Measurements from ENCODE around the gene SLC5A10.

The SLC5A10 gene

DNA sequence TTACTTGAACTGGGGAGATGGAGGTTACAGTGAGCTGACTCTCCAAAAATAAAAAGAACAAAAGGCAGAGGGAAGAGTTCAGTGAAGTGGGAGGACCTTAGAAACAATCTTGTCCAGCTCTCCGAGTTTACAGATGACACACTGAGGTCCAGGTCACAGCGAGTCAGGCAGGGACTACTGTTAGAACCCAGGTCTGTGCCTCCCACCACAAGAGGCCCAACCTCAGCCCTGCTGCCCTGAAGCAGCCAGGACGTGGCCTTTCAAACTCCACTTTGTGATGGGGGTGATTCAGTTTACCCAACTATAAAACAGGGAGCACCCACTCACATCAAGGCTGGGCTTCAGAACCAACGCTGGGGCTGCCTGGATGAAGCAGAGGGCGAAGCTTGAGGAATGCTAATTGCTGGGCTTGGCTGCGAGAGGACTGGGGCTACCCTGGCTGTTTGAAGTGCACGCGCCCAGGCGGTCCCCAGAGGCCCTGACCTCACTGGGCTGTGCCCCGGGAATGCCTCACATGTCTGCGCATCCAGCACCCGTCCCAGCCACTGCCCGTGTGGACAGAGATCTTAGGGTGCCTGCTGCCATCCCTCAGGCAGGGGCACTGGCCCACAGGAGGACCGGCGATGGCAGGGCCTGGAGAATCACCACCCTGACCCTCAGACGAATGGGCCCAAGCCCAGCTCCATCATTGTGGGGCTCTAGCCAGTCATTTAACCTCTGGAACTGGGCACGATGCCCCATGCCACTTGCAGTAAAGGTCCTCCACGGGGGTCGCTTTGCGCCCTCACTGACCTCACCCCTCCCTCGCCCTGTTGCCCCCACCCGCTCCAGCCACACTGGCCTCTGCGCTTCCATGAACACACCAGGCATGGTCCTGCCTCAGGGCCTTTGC is 11.4 kb downstream of the SLC5A10 start:
- TF ChIP-seq, protein P1, sequence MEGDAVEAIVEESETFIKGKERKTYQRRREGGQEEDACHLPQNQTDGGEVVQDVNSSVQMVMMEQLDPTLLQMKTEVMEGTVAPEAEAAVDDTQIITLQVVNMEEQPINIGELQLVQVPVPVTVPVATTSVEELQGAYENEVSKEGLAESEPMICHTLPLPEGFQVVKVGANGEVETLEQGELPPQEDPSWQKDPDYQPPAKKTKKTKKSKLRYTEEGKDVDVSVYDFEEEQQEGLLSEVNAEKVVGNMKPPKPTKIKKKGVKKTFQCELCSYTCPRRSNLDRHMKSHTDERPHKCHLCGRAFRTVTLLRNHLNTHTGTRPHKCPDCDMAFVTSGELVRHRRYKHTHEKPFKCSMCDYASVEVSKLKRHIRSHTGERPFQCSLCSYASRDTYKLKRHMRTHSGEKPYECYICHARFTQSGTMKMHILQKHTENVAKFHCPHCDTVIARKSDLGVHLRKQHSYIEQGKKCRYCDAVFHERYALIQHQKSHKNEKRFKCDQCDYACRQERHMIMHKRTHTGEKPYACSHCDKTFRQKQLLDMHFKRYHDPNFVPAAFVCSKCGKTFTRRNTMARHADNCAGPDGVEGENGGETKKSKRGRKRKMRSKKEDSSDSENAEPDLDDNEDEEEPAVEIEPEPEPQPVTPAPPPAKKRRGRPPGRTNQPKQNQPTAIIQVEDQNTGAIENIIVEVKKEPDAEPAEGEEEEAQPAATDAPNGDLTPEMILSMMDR (IDR thresholded peaks at IDR 0.05; ENCODE audit: low read depth, low read length, missing control alignments), result no peak
- H3K4me3 ChIP-seq (ENCODE audit: low read depth, low read length), result no peak overlapping the region
- no peak for DNase-seq (ENCODE audit: low read depth)

DNA sequence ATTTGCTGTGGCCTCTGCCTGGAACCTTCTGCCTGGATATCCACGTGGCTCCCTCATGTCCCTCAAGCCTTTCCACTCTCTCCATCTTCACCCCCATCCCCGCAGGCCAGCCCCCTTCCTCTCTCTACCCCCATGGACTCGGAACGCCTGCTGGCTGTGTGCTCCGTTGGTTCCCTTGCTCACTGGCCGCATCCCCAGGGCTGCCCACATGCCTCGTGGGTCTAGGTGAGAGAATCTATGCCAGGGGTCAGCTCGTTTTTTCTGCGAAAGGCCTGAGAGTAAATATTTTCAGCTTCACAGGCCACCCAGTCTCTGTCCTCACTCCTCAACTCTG is 12.0 kb downstream of the SLC5A10 start:
- no peak overlapping the region for H3K4me3 ChIP-seq (ENCODE audit: low read depth, low read length)
- TF ChIP-seq, protein P1 (IDR thresholded peaks at IDR 0.05; ENCODE audit: low read depth, low read length, missing control alignments), result no peak

DNA sequence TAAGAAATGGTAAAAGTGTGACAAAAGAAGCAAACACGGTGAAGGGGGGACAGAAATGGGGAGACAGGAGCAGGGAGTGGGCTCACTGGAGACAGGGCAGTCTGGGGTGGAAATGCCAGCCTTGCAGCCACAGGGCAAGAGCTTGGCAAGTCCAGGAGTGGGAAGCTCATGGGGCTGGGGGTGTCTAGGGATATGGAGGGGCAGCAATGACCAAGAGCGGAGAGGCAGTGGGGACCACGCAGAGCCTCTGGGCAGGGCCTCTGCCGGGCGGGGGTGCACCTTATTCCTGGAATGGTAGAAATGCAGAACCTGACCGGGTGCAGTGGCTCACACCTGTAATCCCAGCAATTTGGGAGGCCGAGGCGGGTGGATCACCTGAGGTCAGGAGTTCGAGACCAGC is 12.6 kb downstream of the SLC5A10 start:
- no peak for DNase-seq (ENCODE audit: low read depth)
- TF ChIP-seq, protein P1 (IDR thresholded peaks at IDR 0.05; ENCODE audit: low read depth, low read length, missing control alignments), result no peak
- H3K4me3 ChIP-seq (ENCODE audit: low read depth, low read length), result no peak overlapping the region

More for the DNA sequence above, 12.0 kb downstream of the SLC5A10 start:
- DNase-seq (ENCODE audit: low read depth), result no peak

DNA sequence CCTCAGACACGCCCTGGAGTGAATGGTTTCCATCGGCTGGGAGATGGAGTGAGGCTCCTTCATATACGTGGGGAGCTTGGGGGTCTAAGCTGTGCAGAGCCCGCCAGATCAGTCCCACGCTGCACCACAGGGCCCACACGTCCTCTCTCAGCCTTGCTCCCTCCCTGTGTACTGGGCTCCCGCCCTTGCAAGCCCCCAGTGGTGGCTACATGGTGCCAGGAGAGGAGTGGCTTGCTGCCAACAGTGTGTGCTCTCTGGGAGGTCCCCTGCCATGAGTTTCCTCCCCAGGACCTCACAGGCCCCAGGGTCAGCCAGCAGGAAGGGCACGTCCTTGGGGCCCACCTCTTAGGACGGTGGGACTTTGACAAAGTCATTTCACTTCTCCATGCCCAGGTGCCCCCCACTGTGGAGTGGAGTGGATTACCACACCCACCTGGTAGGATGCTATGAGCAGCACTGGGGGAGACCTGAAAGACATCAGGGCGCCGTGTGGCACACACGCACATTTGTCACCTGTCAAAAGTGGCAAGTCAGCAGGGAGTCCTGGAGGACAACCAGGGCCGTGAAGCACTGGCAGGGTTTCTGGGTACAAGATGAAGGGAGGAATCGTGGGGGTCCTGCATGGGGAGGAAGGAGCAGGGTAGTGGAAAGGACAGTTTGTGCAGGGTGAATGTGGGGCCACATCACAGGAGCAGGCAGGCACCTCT is 13.7 kb downstream of the SLC5A10 start:
- no peak overlapping the region for H3K4me3 ChIP-seq (ENCODE audit: low read depth, low read length)
- DNase-seq (ENCODE audit: low read depth), result no peak
- TF ChIP-seq, protein P1 (IDR thresholded peaks at IDR 0.05; ENCODE audit: low read depth, low read length, missing control alignments), result no peak

DNA sequence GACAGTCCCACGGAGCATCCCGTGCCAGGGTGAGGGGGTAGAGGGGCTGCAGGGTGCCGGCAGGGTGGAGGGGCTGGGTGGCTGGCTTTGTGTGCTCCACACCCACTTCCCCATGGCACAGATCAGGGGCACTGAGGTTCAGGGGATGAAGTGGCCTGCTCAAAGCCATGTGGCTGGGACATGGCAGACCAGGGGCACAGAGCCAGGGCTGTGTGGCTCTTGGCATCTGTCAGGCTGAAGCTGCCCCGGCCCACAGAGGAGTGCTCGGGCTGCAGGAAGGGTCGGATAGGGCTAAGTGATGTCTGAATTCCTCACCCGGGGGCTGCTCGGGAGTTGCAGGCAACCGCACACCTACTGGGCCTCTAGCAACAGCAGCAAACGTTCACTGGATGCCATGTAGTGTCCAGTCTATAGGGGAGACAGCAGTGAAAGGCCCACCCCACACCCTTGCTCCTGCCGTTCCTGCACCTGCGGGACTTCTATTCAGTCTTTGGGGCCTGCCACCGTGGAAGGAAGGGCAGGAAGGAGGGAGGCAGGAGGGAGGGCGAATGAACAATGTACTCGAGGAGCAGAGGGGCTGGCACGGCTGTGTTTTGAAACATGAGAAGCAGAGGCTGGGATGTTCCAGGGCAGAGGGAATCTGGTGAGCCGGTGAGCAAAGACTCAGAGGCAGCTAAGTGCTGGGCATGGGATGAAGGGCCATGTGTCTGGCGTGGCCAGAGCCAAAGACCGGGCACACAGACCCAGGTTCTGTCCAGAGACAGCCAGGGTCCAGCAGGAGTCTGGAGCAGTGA is 15.1 kb downstream of the SLC5A10 start:
- H3K4me3 ChIP-seq (ENCODE audit: low read depth, low read length), result no peak overlapping the region
- DNase-seq (ENCODE audit: low read depth), result no peak
- TF ChIP-seq, protein P1 (IDR thresholded peaks at IDR 0.05; ENCODE audit: low read depth, low read length, missing control alignments), result no peak

DNA sequence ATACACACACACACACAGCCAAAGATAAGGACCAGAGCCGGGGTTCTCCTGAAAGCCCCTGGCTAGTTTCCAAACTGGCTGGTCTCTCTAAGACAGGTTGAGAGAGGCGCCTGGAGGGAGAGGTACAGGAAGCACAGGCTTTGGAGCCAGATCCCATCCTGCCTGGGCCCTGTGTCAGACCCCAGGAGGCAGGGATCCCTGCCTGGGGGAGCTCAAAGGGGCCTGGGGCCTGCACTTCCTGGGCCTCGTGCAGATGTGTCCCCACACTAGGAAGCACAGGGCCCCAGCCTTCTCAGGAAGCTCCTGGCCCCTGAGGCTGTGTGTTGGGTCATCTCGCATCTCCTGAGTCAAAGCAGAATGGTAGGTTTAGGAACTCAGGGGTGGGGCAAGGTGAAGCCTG is 16.0 kb downstream of the SLC5A10 start:
- DNase-seq (ENCODE audit: low read depth), result no peak
- TF ChIP-seq, protein P1 (IDR thresholded peaks at IDR 0.05; ENCODE audit: low read depth, low read length, missing control alignments), result no peak
- H3K4me3 ChIP-seq (ENCODE audit: low read depth, low read length), result no peak overlapping the region

Measured in GM12864 (cell line).